ENCODE results near the gene GALNTL6.
"Not testable (repeated sequence)": the region's sequence is repeated elsewhere in the genome, so short reads cannot be mapped to it uniquely, and the experiment has no call there.

Gene GALNTL6

GRCh38 chr4:172786039-172786792 lies 973.0 kb downstream of the GALNTL6 start:
- no peaks in the 10 kb centered on the region for H3K4me1 Mint-ChIP-seq
- no peak overlapping the region for H3K4me3 Mint-ChIP-seq
- no peaks in the 10 kb centered on the region for H3K27me3 Mint-ChIP-seq
- no peak for ATAC-seq
- H3K27ac Mint-ChIP-seq: no peak overlapping the region
- H3K9me3 Mint-ChIP-seq: no peaks in the 10 kb centered on the region
- no peak for DNase-seq
- no peaks in the 10 kb centered on the region for H3K36me3 Mint-ChIP-seq (ENCODE audit: low read depth)

- Mint-ChIP-seq H3K4me3 (no peak overlapping the region), H3K36me3 (ENCODE audit: low read depth) (no peaks in the 10 kb centered on the region), H3K27me3 (no peaks in the 10 kb centered on the region), H3K4me1 (no peaks in the 10 kb centered on the region), H3K9me3 (no peaks in the 10 kb centered on the region), H3K27ac (no peak overlapping the region)
- no peak for ATAC-seq
- DNase-seq: no peak
These were observed 973.9 kb downstream of the GALNTL6 start for GRCh38 chr4:172787111-172787510.

- Mint-ChIP-seq H3K4me1 (no peaks in the 10 kb centered on the region), H3K9me3 (no peaks in the 10 kb centered on the region), H3K36me3 (ENCODE audit: low read depth) (no peaks in the 10 kb centered on the region), H3K27me3 (no peaks in the 10 kb centered on the region), H3K27ac (no peak overlapping the region), H3K4me3 (no peak overlapping the region)
- ATAC-seq (no peak), DNase-seq (no peak)
These were observed 978.6 kb downstream of the GALNTL6 start for GRCh38 chr4:172791841-172792240.

GRCh38 chr4:172793565-172794306 lies 980.5 kb downstream of the GALNTL6 start:
- H3K4me3 Mint-ChIP-seq: no peak overlapping the region
- DNase-seq (no peak), ATAC-seq (no peak)
- H3K4me1 Mint-ChIP-seq: no peaks in the 10 kb centered on the region
- no peaks in the 10 kb centered on the region for H3K36me3 Mint-ChIP-seq (ENCODE audit: low read depth)
- no peak overlapping the region for H3K27ac Mint-ChIP-seq
- no peaks in the 10 kb centered on the region for H3K9me3 Mint-ChIP-seq
- no peaks in the 10 kb centered on the region for H3K27me3 Mint-ChIP-seq

DNA sequence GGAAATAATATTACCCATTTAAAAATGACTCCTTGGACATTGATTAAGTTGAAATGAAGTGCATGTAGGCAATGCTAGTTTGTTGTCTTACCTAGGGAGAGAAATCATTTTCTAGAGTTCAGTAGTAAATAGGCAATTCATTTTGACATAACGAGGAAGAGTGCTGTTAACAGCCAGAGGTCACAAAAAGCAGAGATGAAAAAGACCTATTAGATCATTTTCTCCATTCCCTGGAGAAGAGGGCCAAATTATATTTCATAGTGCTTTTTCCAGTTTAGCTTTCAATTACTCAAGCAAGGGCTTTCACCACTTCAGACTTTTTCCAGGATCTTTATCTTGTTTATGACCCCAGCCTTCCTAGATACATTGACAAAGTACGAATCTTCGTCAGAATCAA lies 981.1 kb downstream of the GALNTL6 start:
- Mint-ChIP-seq H3K27ac (no peak overlapping the region), H3K9me3 (no peaks in the 10 kb centered on the region), H3K4me1 (no peaks in the 10 kb centered on the region), H3K27me3 (no peaks in the 10 kb centered on the region), H3K36me3 (ENCODE audit: low read depth) (no peaks in the 10 kb centered on the region), H3K4me3 (no peak overlapping the region)
- ATAC-seq (no peak), DNase-seq (no peak)

DNA sequence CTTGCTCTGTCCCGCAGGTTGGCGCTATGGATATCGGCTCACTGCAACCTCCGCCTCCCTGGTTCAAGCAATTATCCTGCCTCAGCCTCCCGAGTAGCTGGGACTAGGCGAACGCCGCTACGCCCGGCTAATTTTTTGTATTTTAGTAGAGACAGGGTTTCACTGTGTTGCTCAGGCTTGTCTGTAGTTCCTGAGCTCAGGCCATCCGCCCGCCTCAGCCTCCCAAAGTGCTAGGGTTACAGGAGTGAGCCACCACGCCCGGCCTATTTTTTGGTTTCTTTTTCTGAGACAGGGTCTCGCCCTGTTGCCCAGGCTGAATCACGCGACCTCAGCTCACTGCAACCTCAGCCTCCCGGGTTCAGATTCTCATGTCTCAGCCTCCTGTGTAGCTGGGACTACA lies 984.1 kb downstream of the GALNTL6 start:
- H3K36me3 Mint-ChIP-seq (ENCODE audit: low read depth): not testable (repeated sequence)

DNA sequence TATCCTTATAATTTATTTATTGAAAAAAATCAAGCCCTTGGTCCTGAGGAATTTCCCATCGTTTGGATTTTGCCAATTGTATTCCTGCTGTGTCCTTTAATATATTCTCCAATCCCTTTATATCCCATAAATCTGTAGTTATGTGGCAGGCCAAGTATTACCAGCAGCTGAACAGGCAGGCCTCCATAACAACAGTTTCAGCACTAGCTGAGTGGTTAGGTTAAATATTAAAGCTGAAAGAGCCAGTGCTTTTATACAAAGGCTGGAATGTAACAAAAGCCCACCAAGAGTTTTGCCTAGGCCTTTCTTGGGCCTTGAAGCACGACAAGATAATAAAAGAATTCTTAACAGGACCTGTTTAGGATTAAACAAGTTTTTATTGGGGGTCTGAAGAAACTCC lies 988.8 kb downstream of the GALNTL6 start:
- no peak for ATAC-seq
- H3K4me1 Mint-ChIP-seq: no peaks in the 10 kb centered on the region
- H3K9me3 Mint-ChIP-seq: no peaks in the 10 kb centered on the region
- no peak overlapping the region for H3K4me3 Mint-ChIP-seq
- no peaks in the 10 kb centered on the region for H3K36me3 Mint-ChIP-seq (ENCODE audit: low read depth)
- no peak overlapping the region for H3K27ac Mint-ChIP-seq
- no peak for DNase-seq
- H3K27me3 Mint-ChIP-seq: no peaks in the 10 kb centered on the region

More for the DNA sequence above, 984.1 kb downstream of the GALNTL6 start:
- H3K9me3 Mint-ChIP-seq, H3K27me3 Mint-ChIP-seq, H3K4me1 Mint-ChIP-seq, H3K27ac Mint-ChIP-seq, ATAC-seq, H3K4me3 Mint-ChIP-seq, DNase-seq: not testable (repeated sequence)

GRCh38 chr4:172806841-172807240 lies 993.6 kb downstream of the GALNTL6 start:
- no peak overlapping the region for H3K27ac Mint-ChIP-seq
- no peak overlapping the region for H3K4me3 Mint-ChIP-seq
- H3K36me3 Mint-ChIP-seq (ENCODE audit: low read depth): no peaks in the 10 kb centered on the region
- no peaks in the 10 kb centered on the region for H3K27me3 Mint-ChIP-seq
- no peaks in the 10 kb centered on the region for H3K4me1 Mint-ChIP-seq
- DNase-seq: no peak
- no peak for ATAC-seq
- H3K9me3 Mint-ChIP-seq: no peaks in the 10 kb centered on the region

GRCh38 chr4:172808196-172808595 lies 995.0 kb downstream of the GALNTL6 start:
- H3K36me3 Mint-ChIP-seq (ENCODE audit: low read depth): no peaks in the 10 kb centered on the region
- H3K9me3 Mint-ChIP-seq: no peaks in the 10 kb centered on the region
- H3K4me1 Mint-ChIP-seq: no peaks in the 10 kb centered on the region
- H3K27me3 Mint-ChIP-seq: no peaks in the 10 kb centered on the region
- ATAC-seq: no peak
- DNase-seq: no peak
- no peak overlapping the region for H3K4me3 Mint-ChIP-seq
- H3K27ac Mint-ChIP-seq: no peak overlapping the region

GRCh38 chr4:172809319-172809718 lies 996.1 kb downstream of the GALNTL6 start:
- Mint-ChIP-seq H3K4me1 (peaks cover 2% of the 10 kb centered on the region), H3K9me3 (no peaks in the 10 kb centered on the region), H3K4me3 (no peak overlapping the region), H3K36me3 (ENCODE audit: low read depth) (no peaks in the 10 kb centered on the region), H3K27ac (no peak overlapping the region), H3K27me3 (no peaks in the 10 kb centered on the region)
- DNase-seq (no peak), ATAC-seq (no peak)

- Mint-ChIP-seq H3K27ac (no peak overlapping the region), H3K36me3 (ENCODE audit: low read depth) (no peaks in the 10 kb centered on the region), H3K4me1 (peaks cover 2% of the 10 kb centered on the region), H3K27me3 (no peaks in the 10 kb centered on the region), H3K4me3 (no peak overlapping the region), H3K9me3 (no peaks in the 10 kb centered on the region)
- ATAC-seq: peak; percentile 33
- no peak for DNase-seq
These were observed 1000.2 kb downstream of the GALNTL6 start for GRCh38 chr4:172813359-172813923.

DNA sequence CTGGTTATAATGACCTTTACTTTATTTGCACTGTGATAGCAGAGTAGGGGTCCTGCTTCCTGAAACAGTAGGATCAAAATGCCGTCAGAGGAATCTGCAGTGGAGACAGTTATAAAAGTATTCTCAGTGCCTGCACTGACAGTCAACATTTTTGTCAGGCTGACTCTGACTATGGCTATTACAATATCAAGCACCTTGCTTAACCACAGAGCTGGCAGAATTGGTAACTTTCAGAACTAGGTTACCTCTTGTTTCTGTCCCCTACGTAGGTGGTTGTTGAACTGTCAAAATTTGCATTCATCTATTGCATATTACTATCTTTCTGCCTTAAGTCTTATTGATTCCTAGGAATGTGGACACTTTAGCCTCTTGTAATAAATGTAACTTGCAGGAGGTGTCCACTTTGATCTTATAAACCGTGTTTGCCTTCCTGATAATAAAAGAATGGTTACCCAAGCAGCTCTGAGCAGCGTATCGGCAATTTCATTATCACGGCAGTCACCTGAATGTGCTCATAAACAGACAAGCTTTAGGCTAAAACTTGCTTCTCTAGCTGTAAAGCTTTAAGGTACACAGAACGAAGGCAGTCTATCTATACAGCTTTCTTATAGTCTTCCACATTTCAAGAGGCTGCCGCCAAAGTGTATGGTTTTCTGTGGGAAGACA lies 1002.4 kb downstream of the GALNTL6 start:
- ATAC-seq (no peak), DNase-seq (no peak)
- no peak overlapping the region for H3K27ac Mint-ChIP-seq
- H3K9me3 Mint-ChIP-seq: no peaks in the 10 kb centered on the region
- H3K4me3 Mint-ChIP-seq: no peak overlapping the region
- H3K27me3 Mint-ChIP-seq: no peaks in the 10 kb centered on the region
- peaks cover 2% of the 10 kb centered on the region for H3K4me1 Mint-ChIP-seq
- H3K36me3 Mint-ChIP-seq (ENCODE audit: low read depth): no peaks in the 10 kb centered on the region

- Mint-ChIP-seq H3K9me3 (no peaks in the 10 kb centered on the region), H3K27me3 (peaks cover 2% of the 10 kb centered on the region), H3K4me3 (no peak overlapping the region), H3K4me1 (no peaks in the 10 kb centered on the region), H3K27ac (no peak overlapping the region), H3K36me3 (ENCODE audit: low read depth) (no peaks in the 10 kb centered on the region)
- ATAC-seq: no peak
- DNase-seq: no peak
These were observed 1005.7 kb downstream of the GALNTL6 start for GRCh38 chr4:172818901-172819300.

DNA sequence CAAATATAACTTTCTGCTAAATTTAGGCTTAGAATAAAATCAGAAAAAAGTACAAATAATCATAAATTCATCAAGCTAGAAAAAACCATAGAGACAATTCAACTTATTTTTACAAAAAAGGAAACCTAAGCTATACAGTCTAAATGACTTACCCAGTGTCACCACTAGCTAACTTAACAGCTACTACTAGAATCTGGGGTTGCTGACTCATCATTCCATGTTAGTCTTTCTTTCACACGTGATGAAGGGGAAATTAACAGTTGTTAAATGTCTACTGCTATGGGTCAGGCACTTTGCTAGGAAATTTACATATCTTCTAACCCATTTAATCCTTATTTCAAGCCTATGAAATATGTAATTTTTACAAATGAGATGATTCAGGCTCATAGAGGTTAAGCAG lies 1006.1 kb downstream of the GALNTL6 start:
- ATAC-seq (no peak), DNase-seq (no peak)
- no peaks in the 10 kb centered on the region for H3K36me3 Mint-ChIP-seq (ENCODE audit: low read depth)
- H3K4me3 Mint-ChIP-seq: no peak overlapping the region
- no peaks in the 10 kb centered on the region for H3K4me1 Mint-ChIP-seq
- H3K9me3 Mint-ChIP-seq: no peaks in the 10 kb centered on the region
- H3K27me3 Mint-ChIP-seq: peaks cover 2% of the 10 kb centered on the region
- no peak overlapping the region for H3K27ac Mint-ChIP-seq

- Mint-ChIP-seq H3K36me3 (ENCODE audit: low read depth) (no peaks in the 10 kb centered on the region), H3K27ac (no peak overlapping the region)
These were observed 1009.1 kb downstream of the GALNTL6 start for GRCh38 chr4:172822331-172822730.

More at GRCh38 chr4:172822331-172822730, 1009.1 kb downstream of the GALNTL6 start:
- ATAC-seq: no peak
- DNase-seq: no peak
- Mint-ChIP-seq H3K27me3 (peaks cover 2% of the 10 kb centered on the region), H3K9me3 (no peaks in the 10 kb centered on the region), H3K4me1 (no peaks in the 10 kb centered on the region), H3K4me3 (no peak overlapping the region)
